AG04450 (cell line): ENCODE measurements around the gene KLF7. TPM values are rescaled to one million over a fixed set of nuclear protein-coding genes. Genes with fewer than 3 reads are reported as not detected.
A peak's percentile ranks its signal among the peaks of the same experiment; 100 is the strongest.

Experiments used
- CTCF ChIA-PET: fragments of 300-600, 350-600 bp; formaldehyde crosslinking; extraction: SDS; loops from one replicate; lab custom pipeline; 2022; ENCODE audit warnings: antibody characterized with exemption, inconsistent platforms; lab: Charles Lee
- POLR2A ChIA-PET: fragments of 350-600 bp; formaldehyde crosslinking; extraction: SDS; loops from one replicate; lab custom pipeline; 2021; ENCODE audit warnings: antibody characterized with exemption, inconsistent platforms; lab: Yijun Ruan, JAX
- DNase-seq: peaks from one replicate; pipeline ENCODE4 v3.0.0-alpha.2; 2011; ENCODE audit warnings: low read depth, low spot score
- H3K27ac ChIP-seq: one replicate; pipeline ENCODE4 v1.5.1; 2012; ENCODE audit warnings: low read depth, low read length, control low read depth
- H3K27me3 ChIP-seq: one replicate; pipeline ENCODE4 v1.6.0; 2012; ENCODE audit warnings: low read length; ENCODE audit not compliant: control insufficient read depth, insufficient read depth
- H3K4me3 ChIP-seq: 2 replicates; pipeline ENCODE4 v1.5.1; 2011; ENCODE audit warnings: mild to moderate bottlenecking, low read depth, low read length, control low read depth
- H3K9me3 ChIP-seq: 2 replicates; pipeline ENCODE4 v1.5.1; 2012; ENCODE audit warnings: low read length; ENCODE audit not compliant: control insufficient read depth, insufficient read depth
- polyA plus RNA-seq: library from polyadenylated mRNA; depleted of rRNA; stranded (reverse); fragments of >200 nt; gene quantifications from 2 replicates; pipeline ENCODE4 v1.2.3, GENCODE V29; 2011
- TF ChIP-seq, protein P1 (sequence below): IDR thresholded peaks from 2 replicates; pipeline ENCODE4 v1.5.1; 2011; ENCODE audit warnings: low read depth, low read length, control low read depth, inconsistent platforms

The KLF7 gene
- polyA plus RNA-seq, 1 experiment, result 22.1 TPM

DNA sequence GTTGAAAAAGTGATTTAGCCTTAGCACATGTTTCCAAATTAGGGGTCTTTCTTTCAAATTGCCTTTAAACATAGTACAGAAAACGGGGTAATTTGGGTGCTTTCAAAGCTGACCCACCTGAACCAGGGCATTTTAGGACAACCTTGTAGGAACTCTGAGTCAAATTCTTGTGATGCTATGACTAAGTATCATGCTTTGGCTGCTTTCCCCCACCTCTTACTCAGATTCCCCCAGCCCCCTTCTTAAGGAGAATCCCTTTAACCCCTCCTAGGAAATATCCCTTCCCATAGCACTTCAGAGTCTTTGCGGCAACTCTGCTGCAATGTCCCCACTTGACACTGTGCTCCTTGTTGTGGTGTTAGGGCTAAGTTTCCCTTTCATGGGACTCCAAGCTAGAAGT, 18.6 kb upstream of the KLF7 start:
- ChIA-PET POLR2A (interaction anchor here (1.2 to 1.7 kb wide), 2 partner anchors 18 kb away, joined by 4 read pairs; partner anchors contain the start of gene KLF7), CTCF (no interaction called here)
- Histone ChIP-seq H3K27me3 (no peaks in the 10 kb centered on the region), H3K27ac (no peak overlapping the region), H3K9me3 (no peaks in the 10 kb centered on the region), H3K4me3 (no peak overlapping the region)
- DNase-seq, result no peak
- TF ChIP-seq, protein P1, sequence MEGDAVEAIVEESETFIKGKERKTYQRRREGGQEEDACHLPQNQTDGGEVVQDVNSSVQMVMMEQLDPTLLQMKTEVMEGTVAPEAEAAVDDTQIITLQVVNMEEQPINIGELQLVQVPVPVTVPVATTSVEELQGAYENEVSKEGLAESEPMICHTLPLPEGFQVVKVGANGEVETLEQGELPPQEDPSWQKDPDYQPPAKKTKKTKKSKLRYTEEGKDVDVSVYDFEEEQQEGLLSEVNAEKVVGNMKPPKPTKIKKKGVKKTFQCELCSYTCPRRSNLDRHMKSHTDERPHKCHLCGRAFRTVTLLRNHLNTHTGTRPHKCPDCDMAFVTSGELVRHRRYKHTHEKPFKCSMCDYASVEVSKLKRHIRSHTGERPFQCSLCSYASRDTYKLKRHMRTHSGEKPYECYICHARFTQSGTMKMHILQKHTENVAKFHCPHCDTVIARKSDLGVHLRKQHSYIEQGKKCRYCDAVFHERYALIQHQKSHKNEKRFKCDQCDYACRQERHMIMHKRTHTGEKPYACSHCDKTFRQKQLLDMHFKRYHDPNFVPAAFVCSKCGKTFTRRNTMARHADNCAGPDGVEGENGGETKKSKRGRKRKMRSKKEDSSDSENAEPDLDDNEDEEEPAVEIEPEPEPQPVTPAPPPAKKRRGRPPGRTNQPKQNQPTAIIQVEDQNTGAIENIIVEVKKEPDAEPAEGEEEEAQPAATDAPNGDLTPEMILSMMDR, result no peak

DNA sequence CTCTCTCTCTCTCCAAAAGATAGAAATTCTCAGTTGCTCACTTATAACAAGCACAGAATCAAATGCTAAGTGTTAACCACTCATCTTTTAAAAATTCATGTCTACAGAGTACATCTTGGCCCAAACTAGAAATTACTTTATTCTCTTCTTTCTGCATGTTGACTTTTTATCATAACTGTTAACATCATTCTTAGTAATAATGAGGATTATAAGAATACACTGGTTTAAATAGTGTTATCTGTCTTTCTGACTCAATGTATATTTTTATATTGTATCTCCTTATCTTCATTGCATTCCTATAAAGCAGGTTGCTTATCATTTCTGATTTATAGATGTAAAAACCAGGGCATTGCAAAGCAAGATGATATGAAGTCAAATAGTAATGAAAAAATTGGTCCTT, 17.8 kb upstream of the KLF7 start:
- no peak for DNase-seq
- Histone ChIP-seq H3K4me3 (no peak overlapping the region), H3K27me3 (no peaks in the 10 kb centered on the region), H3K27ac (no peak overlapping the region), H3K9me3 (no peaks in the 10 kb centered on the region)
- POLR2A ChIA-PET, result no interaction called here
- CTCF ChIA-PET, result no interaction called here
- TF ChIP-seq, protein P1, result no peak

DNA sequence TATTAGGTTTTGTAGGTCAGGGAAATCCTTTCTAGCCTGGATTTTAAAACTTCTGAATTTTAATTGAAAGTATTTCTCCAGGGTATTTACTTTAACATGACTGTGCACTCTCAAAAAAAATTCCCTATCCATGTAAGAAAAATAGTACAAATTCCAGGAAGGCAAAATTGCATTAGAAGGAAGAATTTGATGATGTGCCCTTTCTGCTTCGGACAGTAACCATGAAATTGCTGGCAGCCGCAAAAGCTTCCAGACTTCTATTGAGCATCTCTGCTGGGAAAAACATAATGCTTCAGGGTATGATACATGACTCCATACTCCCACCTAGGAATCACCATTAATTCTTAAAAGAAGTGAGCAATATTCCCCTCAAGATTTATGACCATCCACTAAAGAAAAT, 17.2 kb upstream of the KLF7 start:
- H3K4me3 ChIP-seq, result no peak overlapping the region
- TF ChIP-seq, protein P1, result no peak
- ChIA-PET CTCF (no interaction called here), POLR2A (no interaction called here)
- H3K9me3 ChIP-seq, result no peaks in the 10 kb centered on the region
- no peak for DNase-seq
- peak overlapping the region; percentile 12 for H3K27ac ChIP-seq
- no peaks in the 10 kb centered on the region for H3K27me3 ChIP-seq

DNA sequence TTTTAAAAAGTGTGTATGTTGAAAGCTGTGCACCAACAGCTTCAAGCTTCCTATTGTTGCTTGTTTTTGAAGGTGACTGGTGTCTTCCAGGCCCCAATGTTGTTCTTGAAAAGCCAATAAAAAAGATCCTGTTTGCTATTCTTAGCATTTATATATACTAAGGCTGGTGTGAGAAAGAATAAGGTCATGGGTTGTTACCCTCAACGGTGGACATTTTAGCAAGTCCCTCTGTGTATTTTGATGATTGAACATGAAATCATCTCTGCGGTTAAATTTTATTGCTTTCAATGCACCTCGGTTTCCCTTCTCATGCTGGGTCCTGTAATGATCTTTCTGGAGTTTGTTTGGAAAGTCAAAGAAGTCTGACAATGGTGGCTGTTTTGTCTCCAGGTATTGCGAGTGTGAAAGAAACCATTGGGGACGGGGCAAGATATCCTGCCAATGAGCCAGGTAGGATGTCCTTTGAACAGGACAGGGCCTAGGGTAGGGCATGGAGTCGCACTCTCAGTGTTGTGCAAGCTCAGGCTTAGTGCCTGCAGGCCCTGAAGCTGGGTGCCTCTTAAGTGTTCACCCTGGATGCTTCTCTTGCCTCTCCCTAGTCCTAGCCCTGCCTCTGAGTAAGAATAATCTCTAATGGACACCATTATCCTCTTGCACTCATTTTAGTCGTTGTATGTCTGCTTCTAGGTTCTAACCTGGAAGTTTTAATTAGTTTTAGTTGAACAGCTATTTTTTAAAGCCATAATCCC, 16.0 kb upstream of the KLF7 start:
- TF ChIP-seq, protein P1, result no peak
- CTCF ChIA-PET, result interaction anchor here (1.8 kb wide), 1 partner anchor 291 kb away, joined by 5 read pairs; no protein-coding TSS in a partner anchor

DNA sequence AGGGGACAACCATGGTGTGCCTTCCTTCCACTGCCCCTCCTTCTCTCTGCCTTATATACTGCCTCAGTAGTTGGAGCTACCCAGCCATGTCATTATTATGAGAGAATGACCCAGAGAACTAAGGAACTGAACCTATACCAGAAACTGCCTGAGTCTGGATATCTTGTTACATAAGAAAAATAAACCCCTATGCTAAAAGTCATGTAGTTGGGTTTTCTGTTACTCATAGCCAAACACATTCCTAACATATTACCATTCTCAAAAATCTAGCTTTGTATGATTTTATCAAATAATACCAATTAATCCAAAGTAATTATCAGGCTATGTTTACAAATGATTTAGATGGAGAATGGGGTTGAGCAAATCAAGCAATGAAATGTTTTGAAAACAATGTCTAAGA, 15.0 kb upstream of the KLF7 start:
- no peak overlapping the region for H3K27ac ChIP-seq
- CTCF ChIA-PET, result interaction anchor here (1.8 kb wide), 1 partner anchor 292 kb away, joined by 5 read pairs; no protein-coding TSS in a partner anchor
- TF ChIP-seq, protein P1, result no peak
- POLR2A ChIA-PET, result interaction anchor here (1.4 to 2.4 kb wide), 3 partner anchors 14 to 76 kb away, joined by 3 to 18 read pairs (median 5); partner anchors contain the start of gene KLF7
- H3K27me3 ChIP-seq, result no peaks in the 10 kb centered on the region
- no peak overlapping the region for H3K4me3 ChIP-seq
- no peak for DNase-seq
- no peaks in the 10 kb centered on the region for H3K9me3 ChIP-seq

More for the DNA sequence above, 16.0 kb upstream of the KLF7 start:
- POLR2A ChIA-PET, result interaction anchor here (2.4 kb wide), 1 partner anchor 15 kb away, joined by 18 read pairs; the partner anchor contains the start of gene KLF7
- H3K27ac ChIP-seq, result no peak overlapping the region
- no peak for DNase-seq
- H3K4me3 ChIP-seq, result no peak overlapping the region
- H3K9me3 ChIP-seq, result no peaks in the 10 kb centered on the region
- no peaks in the 10 kb centered on the region for H3K27me3 ChIP-seq
